Caco-2 (cell line): ENCODE data around the gene IPMK. TPM values are rescaled to one million over a fixed set of nuclear protein-coding genes. Genes with fewer than 3 reads are reported as not detected.

Experiments
- BruUV-seq: library from RNA; stranded (reverse); fragments of 400-500 nt; replicated peaks from 2 replicates; lab custom pipeline; 2021; lab: Mats Ljungman, UMichigan
- CTCF ChIA-PET: fragments of 300-600 bp; sonication (Branson Sonifier 250); formaldehyde crosslinking; loops from one replicate; lab custom pipeline; 2022; ENCODE audit warnings: antibody characterized with exemption; lab: Charles Lee
- POLR2A ChIA-PET: fragments of 300-600 bp; sonication (Branson Sonifier 250); formaldehyde crosslinking; loops from one replicate; lab custom pipeline; 2022; ENCODE audit warnings: antibody characterized with exemption; lab: Charles Lee
- DNase-seq, 2 experiments: peaks; one replicate each; pipeline versions ENCODE4 v3.0.0 to v3.0.0-alpha.2; 2020 to 2022
- H3K27me3 ChIP-seq: replicated peaks from 2 replicates; pipeline ENCODE4 v1.6.0; 2011; ENCODE audit warnings: low read length; ENCODE audit not compliant: control insufficient read depth, insufficient read depth
- H3K36me3 ChIP-seq: 2 replicates; pipeline ENCODE4 v1.5.1; 2011; ENCODE audit warnings: low read length; ENCODE audit not compliant: control insufficient read depth, insufficient read depth
- H3K4me1 ChIP-seq: fragments of 250-450 bp; sonication (Bioruptor Pico); 2 replicates; pipeline ENCODE4 v1.5.1; 2020; ENCODE audit warnings: mild to moderate bottlenecking
- H3K4me3 ChIP-seq: 2 replicates; pipeline ENCODE4 v1.5.1; 2011; ENCODE audit warnings: low read depth, mild to moderate bottlenecking, control low read depth, low read length
- H3K9me3 ChIP-seq: fragments of 250-450 bp; sonication (Bioruptor Pico); 2 replicates; pipeline ENCODE4 v1.5.1; 2020; ENCODE audit warnings: mild to moderate bottlenecking, moderate library complexity
- H3K27ac Mint-ChIP-seq: one replicate; pipeline ENCODE4 v1.8.0; 2022; ENCODE audit warnings: mixed read lengths; ENCODE audit not compliant: unreplicated experiment
- H3K27me3 Mint-ChIP-seq: one replicate; pipeline ENCODE4 v1.8.0; 2022; ENCODE audit warnings: mixed read lengths; ENCODE audit not compliant: insufficient read depth, unreplicated experiment
- H3K36me3 Mint-ChIP-seq: one replicate; pipeline ENCODE4 v1.8.0; 2022; ENCODE audit warnings: mild to moderate bottlenecking, mixed read lengths; ENCODE audit not compliant: insufficient read depth, unreplicated experiment
- H3K4me1 Mint-ChIP-seq: one replicate; pipeline ENCODE4 v1.8.0; 2022; ENCODE audit warnings: low read depth, mixed read lengths; ENCODE audit not compliant: unreplicated experiment
- H3K4me3 Mint-ChIP-seq: one replicate; pipeline ENCODE4 v1.8.0; 2022; ENCODE audit warnings: mild to moderate bottlenecking, moderate library complexity, mixed read lengths; ENCODE audit not compliant: unreplicated experiment
- H3K9me3 Mint-ChIP-seq: one replicate; pipeline ENCODE4 v1.8.0; 2022; ENCODE audit warnings: mixed read lengths; ENCODE audit not compliant: unreplicated experiment
- intact Hi-C: fragments of 100-400 bp; cut with micrococcal nuclease; formaldehyde crosslinking; loops from one replicate; pipeline ENCODE4 v1.10.0; 2022; ENCODE audit not compliant: unreplicated experiment
- total RNA-seq: library from RNA; stranded (reverse); gene quantifications from 2 replicates; pipeline ENCODE4 v1.2.3, GENCODE V29; 2022
- TF ChIP-seq, protein P1 (sequence below), 2 experiments: fragments of 200-600 bp in 1 of 2; IDR thresholded peaks; 1 replicate in 1 of 2; 2 replicates in 1 of 2; pipeline versions ENCODE4 v1.5.1 to v1.8.0; 2011 to 2022; ENCODE audit warnings: antibody characterized with exemption in 1 of 2, control low read depth in 1 of 2, inconsistent platforms in 1 of 2, low read depth in 1 of 2, low read length in 1 of 2, mild to moderate bottlenecking in 1 of 2, moderate library complexity in 1 of 2; ENCODE audit not compliant: insufficient read depth in 1 of 2, severe bottlenecking in 1 of 2, unreplicated experiment in 1 of 2

The IPMK gene
- total RNA-seq, 1 experiment from 2014 or later: 18.3 TPM

GRCh38 chr10:58293989-58294388, 26.3 kb upstream of the IPMK start:
- no TSS peak for BruUV-seq
- CTCF ChIA-PET: no interaction called here
- no peak overlapping the region for H3K4me3 Mint-ChIP-seq
- TF ChIP-seq, protein P1, sequence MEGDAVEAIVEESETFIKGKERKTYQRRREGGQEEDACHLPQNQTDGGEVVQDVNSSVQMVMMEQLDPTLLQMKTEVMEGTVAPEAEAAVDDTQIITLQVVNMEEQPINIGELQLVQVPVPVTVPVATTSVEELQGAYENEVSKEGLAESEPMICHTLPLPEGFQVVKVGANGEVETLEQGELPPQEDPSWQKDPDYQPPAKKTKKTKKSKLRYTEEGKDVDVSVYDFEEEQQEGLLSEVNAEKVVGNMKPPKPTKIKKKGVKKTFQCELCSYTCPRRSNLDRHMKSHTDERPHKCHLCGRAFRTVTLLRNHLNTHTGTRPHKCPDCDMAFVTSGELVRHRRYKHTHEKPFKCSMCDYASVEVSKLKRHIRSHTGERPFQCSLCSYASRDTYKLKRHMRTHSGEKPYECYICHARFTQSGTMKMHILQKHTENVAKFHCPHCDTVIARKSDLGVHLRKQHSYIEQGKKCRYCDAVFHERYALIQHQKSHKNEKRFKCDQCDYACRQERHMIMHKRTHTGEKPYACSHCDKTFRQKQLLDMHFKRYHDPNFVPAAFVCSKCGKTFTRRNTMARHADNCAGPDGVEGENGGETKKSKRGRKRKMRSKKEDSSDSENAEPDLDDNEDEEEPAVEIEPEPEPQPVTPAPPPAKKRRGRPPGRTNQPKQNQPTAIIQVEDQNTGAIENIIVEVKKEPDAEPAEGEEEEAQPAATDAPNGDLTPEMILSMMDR (IDR thresholded peaks at IDR 0.05; ENCODE audit: insufficient read depth in 1 of 2, low read depth in 1 of 2, low read length in 1 of 2, severe bottlenecking in 1 of 2, unreplicated experiment in 1 of 2): no peak
- H3K27me3 Mint-ChIP-seq: no peaks in the 10 kb centered on the region
- Histone ChIP-seq H3K36me3 (no peaks in the 10 kb centered on the region), H3K4me1 (no peaks in the 10 kb centered on the region), H3K9me3 (no peaks in the 10 kb centered on the region), H3K27me3 (no peaks in the 10 kb centered on the region), H3K4me3 (no peak overlapping the region)
- POLR2A ChIA-PET: no interaction called here
- no peaks in the 10 kb centered on the region for H3K9me3 Mint-ChIP-seq
- intact Hi-C loops: no loop called here
- peaks cover 6% of the 10 kb centered on the region for H3K4me1 Mint-ChIP-seq
- no peaks in the 10 kb centered on the region for H3K36me3 Mint-ChIP-seq
- no peak for DNase-seq
- no peak overlapping the region for H3K27ac Mint-ChIP-seq

DNA sequence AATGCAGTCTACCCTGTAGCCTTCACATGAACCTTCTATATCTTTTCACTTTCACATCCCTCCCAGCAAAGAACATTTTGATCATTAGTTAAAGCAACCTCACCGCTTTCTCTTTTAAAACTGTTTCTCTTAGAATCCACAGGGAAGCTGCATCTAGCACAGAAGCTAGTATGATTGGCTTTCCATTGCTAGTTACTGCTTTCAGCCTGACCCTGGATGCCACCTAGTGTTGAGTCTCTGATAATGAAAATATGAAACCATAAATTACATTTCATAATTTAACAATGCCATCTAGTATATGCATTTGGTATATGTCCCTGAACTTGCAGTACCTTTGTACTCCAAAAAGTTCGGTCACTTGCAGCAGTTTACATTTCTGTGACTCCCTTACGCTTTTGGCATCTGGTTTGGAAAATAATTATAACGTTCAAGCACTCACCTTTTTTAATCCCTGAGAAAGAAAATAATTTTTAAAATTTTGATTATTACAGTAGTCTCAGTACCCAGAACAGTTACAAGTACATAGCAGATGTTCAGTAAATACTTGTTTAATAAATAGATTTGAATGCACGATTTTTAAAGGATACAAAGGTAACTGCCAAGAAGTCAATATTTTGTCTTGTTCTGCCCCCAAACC, 24.0 kb upstream of the IPMK start:
- Histone ChIP-seq H3K9me3 (no peaks in the 10 kb centered on the region), H3K4me3 (no peak overlapping the region), H3K27me3 (no peaks in the 10 kb centered on the region), H3K4me1 (no peaks in the 10 kb centered on the region), H3K36me3 (no peaks in the 10 kb centered on the region)
- Mint-ChIP-seq H3K27ac (no peak overlapping the region), H3K4me1 (peaks cover 6% of the 10 kb centered on the region), H3K27me3 (no peaks in the 10 kb centered on the region), H3K4me3 (no peak overlapping the region), H3K9me3 (no peaks in the 10 kb centered on the region), H3K36me3 (peaks cover 7% of the 10 kb centered on the region)
- CTCF ChIA-PET: interaction anchor here (0.7 to 4.5 kb wide), 15 partner anchors 9 to 361 kb away, joined by 3 to 84 read pairs (median 3); partner anchors contain the start of genes CISD1 and IPMK
- no TSS peak for BruUV-seq
- DNase-seq: peak; percentile 58 to 79
- intact Hi-C loops: loop anchor here (1.0 kb wide), 2 partner anchors 22 to 114 kb away; partner anchors contain the start of gene CISD1
- TF ChIP-seq, protein P1 (IDR thresholded peaks at IDR 0.05; ENCODE audit: insufficient read depth in 1 of 2, low read depth in 1 of 2, low read length in 1 of 2, severe bottlenecking in 1 of 2, unreplicated experiment in 1 of 2): peak; percentile 94 to 96
- POLR2A ChIA-PET: no interaction called here

- Histone ChIP-seq H3K27me3 (no peaks in the 10 kb centered on the region), H3K4me3 (no peak overlapping the region), H3K4me1 (peaks cover 11% of the 10 kb centered on the region; the same call in 1 of the 2 replicates), H3K9me3 (no peaks in the 10 kb centered on the region), H3K36me3 (peaks cover 5% of the 10 kb centered on the region; the same call in 1 of the 2 replicates)
- intact Hi-C loops: no loop called here
- Mint-ChIP-seq H3K4me3 (no peak overlapping the region), H3K9me3 (no peaks in the 10 kb centered on the region), H3K27ac (no peak overlapping the region), H3K27me3 (no peaks in the 10 kb centered on the region), H3K36me3 (peaks cover 46% of the 10 kb centered on the region), H3K4me1 (peaks cover 16% of the 10 kb centered on the region)
- TF ChIP-seq, protein P1 (IDR thresholded peaks at IDR 0.05; ENCODE audit: insufficient read depth in 1 of 2, low read depth in 1 of 2, low read length in 1 of 2, severe bottlenecking in 1 of 2, unreplicated experiment in 1 of 2): no peak
- POLR2A ChIA-PET: no interaction called here
- BruUV-seq: no TSS peak
- DNase-seq: peak in 1 of 2 experiments; percentile 39
- CTCF ChIA-PET: interaction anchor here (0.8 kb wide), 1 partner anchor 9 kb away, joined by 4 read pairs; no protein-coding TSS in a partner anchor
These were observed 14.9 kb upstream of the IPMK start for GRCh38 chr10:58282615-58283014.
